Endodermal cell (in vitro differentiated cells): ENCODE measurements around the gene TLCD1. TPM values are rescaled to one million over a fixed set of nuclear protein-coding genes. Genes with fewer than 3 reads are reported as not detected.

Source experiments
- DNase-seq: peaks from one replicate; pipeline ENCODE4 v3.0.0-alpha.2; 2017
- H3K27ac ChIP-seq: 2 replicates; pipeline ENCODE4 v1.5.1; 2013; ENCODE audit warnings: mild to moderate bottlenecking, low read depth, low read length, moderate library complexity
- H3K27me3 ChIP-seq: 2 replicates; pipeline ENCODE4 v1.6.1; 2013; ENCODE audit warnings: mild to moderate bottlenecking, low read length, moderate library complexity; ENCODE audit not compliant: insufficient read depth, control insufficient read depth, poor library complexity, severe bottlenecking
- H3K36me3 ChIP-seq: 2 replicates; pipeline ENCODE4 v1.7.0; 2013; ENCODE audit warnings: mild to moderate bottlenecking, low read length, moderate library complexity; ENCODE audit not compliant: control insufficient read depth, insufficient read depth
- H3K4me1 ChIP-seq: one replicate; pipeline ENCODE4 v1.7.0; 2013; ENCODE audit warnings: low read length; ENCODE audit not compliant: control insufficient read depth, insufficient read depth
- H3K4me3 ChIP-seq: 2 replicates; pipeline ENCODE4 v1.5.1; 2013; ENCODE audit warnings: mild to moderate bottlenecking, low read length, moderate library complexity
- H3K9ac ChIP-seq: 2 replicates; pipeline ENCODE4 v1.6.1; 2013; ENCODE audit warnings: mild to moderate bottlenecking, low read length, moderate library complexity; ENCODE audit not compliant: poor library complexity, severe bottlenecking; ENCODE audit errors: extremely low read depth
- H3K9me3 ChIP-seq: 2 replicates; pipeline ENCODE4 v1.6.1; 2013; ENCODE audit warnings: mild to moderate bottlenecking, low read length, moderate library complexity; ENCODE audit not compliant: control insufficient read depth
- H3K27ac Mint-ChIP-seq: 2 replicates; pipeline ENCODE4 v1.8.0; 2020; ENCODE audit warnings: mixed read lengths
- H3K27me3 Mint-ChIP-seq: 2 replicates; pipeline ENCODE4 v1.8.0; 2021; ENCODE audit warnings: mild to moderate bottlenecking, mixed read lengths; ENCODE audit not compliant: insufficient read depth
- H3K36me3 Mint-ChIP-seq: 2 replicates; pipeline ENCODE4 v1.8.0; 2020; ENCODE audit warnings: low read depth, mixed read lengths
- H3K4me1 Mint-ChIP-seq: 2 replicates; pipeline ENCODE4 v1.8.0; 2020; ENCODE audit warnings: mixed read lengths
- H3K4me3 Mint-ChIP-seq: 2 replicates; pipeline ENCODE4 v1.8.0; 2020; ENCODE audit warnings: mild to moderate bottlenecking, moderate library complexity, mixed read lengths
- H3K9me3 Mint-ChIP-seq: 2 replicates; pipeline ENCODE4 v1.8.0; 2020; ENCODE audit warnings: mild to moderate bottlenecking, mixed read lengths
- CTCF ChIP-seq: fragments of 200-600 bp; sonication (generic); conservative IDR thresholded peaks from 2 replicates; pipeline ENCODE4 v1.5.0; 2021; ENCODE audit warnings: antibody characterized with exemption, mild to moderate bottlenecking
- WGBS, 2 experiments: methylation state at CpG; one replicate each; pipeline versions ENCODE4 v1.1.5 to v1.1.7; 2013; ENCODE audit warnings: missing lambda C conversion rate in 2 of 2, mixed read lengths in 1 of 2; ENCODE audit not compliant: insufficient coverage in 1 of 2, insufficient read length in 1 of 2; 5-methylcytosine and 5-hydroxymethylcytosine counted together
- total RNA-seq, 2 donors: library from RNA; stranded (reverse); fragmentation: NEBNext Ultra II Directional in 1 of 2; extraction: Animal tissue kit (Norgen Biotek cat#: 25700) in 1 of 2; gene quantifications; 2 replicates in 1 of 2; 3 replicates in 1 of 2; pipeline ENCODE4 v1.2.1, GENCODE V29; 2021

The TLCD1 gene
- total RNA-seq, 2 donors from 2014 or later = 17.0 to 22.9 TPM

DNA sequence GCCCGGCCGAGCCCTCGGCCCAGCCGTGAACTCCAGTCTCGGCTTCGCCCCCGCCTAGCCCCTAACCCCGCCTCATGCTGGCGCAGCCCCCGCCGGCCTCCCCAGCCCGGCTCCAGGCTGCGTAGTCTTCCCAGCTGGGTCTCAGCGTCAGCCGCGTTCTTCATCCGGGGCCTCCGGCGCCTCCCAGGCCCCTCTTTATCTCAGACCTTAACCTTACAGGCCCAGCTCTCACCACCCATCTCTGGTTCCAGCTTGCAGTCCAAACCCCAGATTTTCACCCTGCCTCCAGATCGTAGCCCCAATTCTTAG lies 14.4 kb downstream of the TLCD1 start, which contains the start of gene PROCA1:
TSS of gene PROCA1 (minus strand) at position 166 of the 309 bp plus-strand sequence. CDS start 228 bp downstream, outside the sequence.
- 0 to 2% methylated on average over 4 to 20 of the region's 20 CpGs for WGBS, 2 experiments
- H3K36me3 Mint-ChIP-seq = peaks cover 24% of the 10 kb centered on the region
- H3K4me1 ChIP-seq = no peaks in the 10 kb centered on the region
- no peak for TF ChIP-seq CTCF
- peak within 1 kb of the TSS; percentile 98 for H3K27ac ChIP-seq
- peak; percentile 93 for DNase-seq
- H3K9ac ChIP-seq = peak within 1 kb of the TSS; percentile 91
- H3K27ac Mint-ChIP-seq = peak within 1 kb of the TSS; percentile 98
- peaks cover 20% of the 10 kb centered on the region for H3K4me1 Mint-ChIP-seq
- H3K4me3 ChIP-seq = peak within 1 kb of the TSS; percentile 95
- no peaks in the 10 kb centered on the region for H3K27me3 ChIP-seq
- no peaks in the 10 kb centered on the region for H3K9me3 Mint-ChIP-seq
- H3K9me3 ChIP-seq = no peaks in the 10 kb centered on the region
- H3K4me3 Mint-ChIP-seq = peak within 1 kb of the TSS; percentile 75
- no peaks in the 10 kb centered on the region for H3K27me3 Mint-ChIP-seq
- peaks cover 27% of the 10 kb centered on the region for H3K36me3 ChIP-seq

GRCh38 chr17:28710861-28711722 lies 14.9 kb downstream of the TLCD1 start:
- DNase-seq = peak; percentile 100
- Histone ChIP-seq H3K27me3 (no peaks in the 10 kb centered on the region), H3K9me3 (no peaks in the 10 kb centered on the region), H3K4me1 (no peaks in the 10 kb centered on the region), H3K36me3 (peaks cover 27% of the 10 kb centered on the region), H3K27ac (peak overlapping the region; percentile 98), H3K9ac (peak overlapping the region; percentile 91), H3K4me3 (peak overlapping the region; percentile 95)
- Mint-ChIP-seq H3K4me1 (peaks cover 16% of the 10 kb centered on the region), H3K36me3 (peaks cover 27% of the 10 kb centered on the region), H3K27me3 (no peaks in the 10 kb centered on the region), H3K4me3 (peak overlapping the region; percentile 75), H3K9me3 (no peaks in the 10 kb centered on the region), H3K27ac (peak overlapping the region; percentile 98)
- 0% methylated on average over 44 to 74 of the region's 74 CpGs for WGBS, 2 experiments
- TF ChIP-seq CTCF = no peak

DNA sequence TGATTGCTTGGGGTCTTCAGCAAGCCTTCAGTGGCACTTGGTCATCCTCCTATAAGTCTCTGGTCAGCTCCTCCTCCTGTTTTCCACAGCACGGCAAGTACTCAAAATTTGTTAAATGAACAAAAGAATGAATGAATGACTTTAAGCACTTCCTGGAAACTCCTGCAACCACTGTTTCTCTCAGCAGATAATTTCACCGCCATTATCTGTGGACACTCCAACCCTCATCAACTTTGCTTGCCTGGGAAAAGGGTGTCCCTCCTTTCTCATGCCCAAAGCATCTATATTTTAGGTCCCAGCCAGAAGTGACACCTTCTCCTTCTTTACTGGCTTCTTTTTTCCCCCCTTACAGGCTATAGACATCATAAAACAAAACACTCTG lies 18.7 kb downstream of the TLCD1 start:
- Mint-ChIP-seq H3K4me3 (no peak overlapping the region), H3K27ac (no peak overlapping the region), H3K36me3 (peaks cover 15% of the 10 kb centered on the region), H3K27me3 (no peaks in the 10 kb centered on the region), H3K9me3 (no peaks in the 10 kb centered on the region), H3K4me1 (peaks cover 21% of the 10 kb centered on the region)
- peaks cover 11% of the 10 kb centered on the region for H3K36me3 ChIP-seq
- DNase-seq = no peak
- H3K9me3 ChIP-seq = no peaks in the 10 kb centered on the region
- no peak for TF ChIP-seq CTCF
- H3K27ac ChIP-seq = no peak overlapping the region
- H3K4me3 ChIP-seq = no peak overlapping the region
- 89 to 93% methylated on average over 1 to 2 of the region's 2 CpGs for WGBS, 2 experiments
- H3K4me1 ChIP-seq = peaks cover 3% of the 10 kb centered on the region
- no peaks in the 10 kb centered on the region for H3K27me3 ChIP-seq
- H3K9ac ChIP-seq = no peak overlapping the region
